Endothelial cell of umbilical vein (primary cell): ENCODE measurements around the gene GPR153. TPM values are rescaled to one million over a fixed set of nuclear protein-coding genes. Genes with fewer than 3 reads are reported as not detected.

ENCODE experiments used
- BruUV-seq: library from RNA; stranded (reverse); fragments of 400-500 nt; replicated peaks from 2 replicates; lab custom pipeline; 2021; lab: Mats Ljungman, UMichigan
- CTCF ChIA-PET: fragments of 300-600, 350-600 bp; sonication (Branson Sonifier 250); formaldehyde crosslinking; loops from one replicate; lab custom pipeline; 2021; ENCODE audit warnings: antibody characterized with exemption, inconsistent platforms; lab: Charles Lee
- POLR2A ChIA-PET: fragments of 300-600, 350-600 bp; sonication (Branson Sonifier 250); formaldehyde crosslinking; loops from one replicate; lab custom pipeline; 2021; ENCODE audit warnings: antibody characterized with exemption, inconsistent platforms; lab: Charles Lee
- DNase-seq: peaks from one replicate; pipeline ENCODE4 v3.0.0-alpha.2; 2011; ENCODE audit warnings: low read depth, low spot score
- FAIRE-seq: peaks from 2 replicates; lab custom pipeline; 2011; peaks lifted over from hg19 to GRCh38; lab: Jason Lieb, UNC
- H2AFZ ChIP-seq: 2 replicates; pipeline ENCODE4 v1.6.0; 2012; ENCODE audit warnings: low read depth, low read length, control low read depth, inconsistent platforms
- H3K27ac ChIP-seq: 2 replicates; pipeline ENCODE4 v1.5.1; 2011; ENCODE audit warnings: low read depth, mild to moderate bottlenecking, control low read depth, low read length, moderate library complexity; ENCODE audit not compliant: insufficient read depth
- H3K27me3 ChIP-seq, 2 experiments: 2 replicates each; pipeline versions ENCODE4 v1.6.0 to v1.6.1; 2011; ENCODE audit warnings: low read length in 2 of 2, mixed read lengths in 1 of 2; ENCODE audit not compliant: control insufficient read depth in 2 of 2, insufficient read depth in 2 of 2
- H3K36me3 ChIP-seq, 2 experiments: 2 replicates in 1 of 2; 3 replicates in 1 of 2; pipeline ENCODE4 v1.5.1; 2011; ENCODE audit warnings: low read length in 2 of 2, mild to moderate bottlenecking in 1 of 2, moderate library complexity in 1 of 2; ENCODE audit not compliant: control insufficient read depth in 2 of 2, insufficient read depth in 2 of 2; ENCODE audit errors: extremely low read depth in 1 of 2
- H3K4me1 ChIP-seq: 3 replicates; pipeline ENCODE4 v1.5.1; 2011; ENCODE audit warnings: mild to moderate bottlenecking, low read length; ENCODE audit not compliant: control insufficient read depth, insufficient read depth; ENCODE audit errors: extremely low read depth
- H3K4me2 ChIP-seq: 2 replicates; pipeline ENCODE4 v1.6.1; 2011; ENCODE audit warnings: low read length, control low read depth, mixed read lengths; ENCODE audit not compliant: insufficient read depth
- H3K4me3 ChIP-seq, 3 experiments: fragments of 200-600 bp in 1 of 3; sonication (generic), shearing (Covaris generic) in 1 of 3; replicated peaks in 1 of 3; 2 replicates each; pipeline ENCODE4 v1.5.1; 2011 to 2016; ENCODE audit warnings: control low read depth in 3 of 3, low read length in 3 of 3, mild to moderate bottlenecking in 2 of 3, inconsistent platforms in 1 of 3, low read depth in 1 of 3, moderate library complexity in 1 of 3; ENCODE audit not compliant: insufficient read depth in 1 of 3
- H3K79me2 ChIP-seq: 2 replicates; pipeline ENCODE4 v1.6.0; 2012; ENCODE audit warnings: low read length, inconsistent platforms; ENCODE audit not compliant: control insufficient read depth, insufficient read depth
- H3K9ac ChIP-seq: replicated peaks from 2 replicates; pipeline ENCODE3; 2011; ENCODE audit warnings: low read length, control low read depth; ENCODE audit not compliant: insufficient read depth; ENCODE audit errors: extremely low read depth
- H3K9me1 ChIP-seq: replicated peaks from 3 replicates; pipeline ENCODE4 v1.6.0; 2011; ENCODE audit warnings: mild to moderate bottlenecking, low read length; ENCODE audit not compliant: control insufficient read depth, insufficient read depth; ENCODE audit errors: extremely low read depth
- H3K9me3 ChIP-seq: replicated peaks from 2 replicates; pipeline ENCODE4 v1.5.1; 2012; ENCODE audit warnings: low read length, inconsistent platforms; ENCODE audit not compliant: control insufficient read depth, insufficient read depth
- H4K20me1 ChIP-seq: replicated peaks from 2 replicates; pipeline ENCODE3; 2011; ENCODE audit warnings: mild to moderate bottlenecking, low read length; ENCODE audit not compliant: control insufficient read depth, insufficient read depth; ENCODE audit errors: extremely low read depth
- CTCF ChIP-seq, 2 donors: IDR thresholded peaks; 1 replicate in 1 of 2; 2 replicates in 1 of 2; pipeline ENCODE4 v1.5.1; 2011; ENCODE audit warnings: low read length in 2 of 2, mild to moderate bottlenecking in 2 of 2, moderate library complexity in 2 of 2, control low read depth in 1 of 2, inconsistent platforms in 1 of 2, low read depth in 1 of 2; ENCODE audit not compliant: insufficient read depth in 1 of 2; ENCODE audit errors: extremely low read depth in 1 of 2
- EZH2 ChIP-seq: IDR thresholded peaks from 2 replicates; pipeline ENCODE4 v1.6.1; 2012; ENCODE audit warnings: borderline replicate concordance, low read depth, mild to moderate bottlenecking, moderate library complexity, low read length, inconsistent platforms; ENCODE audit not compliant: severe bottlenecking
- FOS ChIP-seq: IDR thresholded peaks from 2 replicates; pipeline ENCODE4 v1.6.1; 2011; ENCODE audit warnings: mild to moderate bottlenecking, low read length, moderate library complexity, borderline replicate concordance; ENCODE audit not compliant: insufficient read depth
- GATA2 ChIP-seq: IDR thresholded peaks from 2 replicates; pipeline ENCODE4 v1.7.0; 2011; ENCODE audit warnings: low read depth, mild to moderate bottlenecking, moderate library complexity, mixed read lengths, low read length; ENCODE audit not compliant: insufficient read length, insufficient read depth
- JUN ChIP-seq: IDR thresholded peaks from 2 replicates; pipeline ENCODE4 v1.6.1; 2011; ENCODE audit warnings: borderline replicate concordance, low read depth; ENCODE audit not compliant: insufficient read length, insufficient read depth
- MAX ChIP-seq: IDR thresholded peaks from 2 replicates; pipeline ENCODE4 v1.6.1; 2011; ENCODE audit not compliant: insufficient read depth, insufficient read length
- MYC ChIP-seq: IDR thresholded peaks from one replicate; pipeline ENCODE4 v1.6.1; 2011; ENCODE audit warnings: mild to moderate bottlenecking, low read depth, low read length
- POLR2A ChIP-seq: IDR thresholded peaks from 2 replicates; pipeline ENCODE4 v1.6.1; 2012; ENCODE audit warnings: low read depth, mild to moderate bottlenecking, control low read depth, low read length
- POLR2AphosphoS5 ChIP-seq: IDR thresholded peaks from 2 replicates; pipeline ENCODE4 v1.6.1; 2012; ENCODE audit warnings: low read depth, mild to moderate bottlenecking, control low read depth, low read length, moderate library complexity; ENCODE audit not compliant: insufficient read depth
- dilution Hi-C: fragments of 300-500 bp; cut with MboI; formaldehyde crosslinking; loops from one replicate; pipeline ENCODE4 v1.15.0; 2019; ENCODE audit warnings: low sequenced_read_pairs; ENCODE audit not compliant: extremely low pct_ligation_motif_present
- intact Hi-C: fragments of 100-400 bp; cut with micrococcal nuclease; formaldehyde crosslinking; loops from one replicate; pipeline ENCODE4 v1.10.0; 2022
- polyA plus RNA-seq, 4 experiments: library from polyadenylated mRNA; depleted of rRNA in 3 of 4; stranded (reverse) in 3 of 4; unstranded in 1 of 4; fragments of >200 nt; gene quantifications; 2 replicates each; pipeline versions ENCODE4 v1.2.1 to v1.2.3, GENCODE V29; 2011 to 2012; ENCODE audit warnings: missing spikeins in 1 of 4
- total RNA-seq: library from RNA; stranded (reverse); gene quantifications from 2 replicates; pipeline ENCODE4 v1.2.3, GENCODE V29; 2021

GPR153 gene
- total and polyA plus RNA-seq, 2 donors (not counting 3 experiments of a cell fraction or from before 2014, with no cell fraction given) = 3.1 to 3.9 TPM

DNA sequence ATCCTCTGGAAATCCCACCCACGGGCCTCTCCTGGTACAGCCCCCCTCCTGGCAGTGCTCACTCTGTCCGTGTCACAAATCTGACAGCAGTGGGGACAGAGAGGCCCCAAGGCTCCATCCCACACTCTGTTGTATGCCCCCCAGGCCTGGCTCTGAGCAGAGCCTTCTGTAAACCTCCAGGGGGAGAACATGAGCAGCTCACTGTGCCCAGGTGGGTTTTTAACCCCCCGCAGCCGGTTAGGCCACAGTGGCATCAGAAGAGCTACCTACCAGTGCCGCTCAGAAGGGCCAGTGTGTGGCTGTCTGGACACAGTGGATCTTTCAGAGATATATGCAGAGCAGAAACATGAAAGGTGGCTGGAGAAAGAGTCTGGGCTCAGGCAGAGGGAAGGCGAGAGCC, 12.0 kb upstream of the GPR153 start:
- dilution Hi-C loops = no loop called here

DNA sequence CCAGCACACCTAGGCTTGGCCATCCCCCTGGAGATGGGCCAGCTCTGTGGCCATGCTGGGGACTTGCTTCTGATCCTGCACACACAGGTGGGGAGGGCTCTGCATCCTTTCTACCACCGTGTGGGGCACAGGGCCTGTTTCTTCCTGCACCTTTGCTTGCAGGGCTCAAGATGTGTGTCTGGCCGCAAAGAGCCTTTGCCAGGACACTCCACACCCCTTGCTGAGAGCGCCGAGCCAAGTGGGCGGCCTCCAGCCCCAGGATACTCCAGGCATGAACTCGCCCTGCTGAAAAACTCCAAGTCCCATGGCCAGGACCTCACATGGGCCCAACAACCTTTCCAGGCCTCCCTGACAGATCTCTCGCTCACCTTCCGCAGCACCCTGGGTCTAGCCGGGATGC, 11.6 kb upstream of the GPR153 start:
- Histone ChIP-seq H3K36me3 (no peaks in the 10 kb centered on the region), H2AFZ (no peak overlapping the region), H3K4me1 (no peaks in the 10 kb centered on the region), H3K9me1 (no peaks in the 10 kb centered on the region), H3K9ac (no peak overlapping the region), H4K20me1 (no peaks in the 10 kb centered on the region), H3K9me3 (no peaks in the 10 kb centered on the region), H3K4me3 (no peak overlapping the region), H3K4me2 (no peak overlapping the region), H3K79me2 (no peaks in the 10 kb centered on the region), H3K27ac (no peak overlapping the region), H3K27me3 (no peaks in the 10 kb centered on the region)
- CTCF ChIA-PET = no interaction called here
- intact Hi-C loops (no loop called here), dilution Hi-C loops (no loop called here)
- FAIRE-seq = no peak
- TF ChIP-seq FOS (no peak), POLR2AphosphoS5 (no peak), POLR2A (no peak), JUN (no peak), MAX (no peak), EZH2 (no peak), MYC (no peak), CTCF (IDR thresholded peaks at IDR 0.05; ENCODE audit: extremely low read depth in 1 of 2, insufficient read depth in 1 of 2, low read depth in 1 of 2, low read length in 2 of 2) (no peak), GATA2 (no peak)
- DNase-seq = no peak
- BruUV-seq = no TSS peak
- POLR2A ChIA-PET = no interaction called here

More for the DNA sequence above, 12.0 kb upstream of the GPR153 start:
- Histone ChIP-seq H4K20me1 (no peaks in the 10 kb centered on the region), H3K4me2 (no peak overlapping the region), H2AFZ (no peak overlapping the region), H3K36me3 (no peaks in the 10 kb centered on the region), H3K27ac (no peak overlapping the region), H3K4me1 (no peaks in the 10 kb centered on the region), H3K79me2 (no peaks in the 10 kb centered on the region), H3K27me3 (no peaks in the 10 kb centered on the region), H3K4me3 (no peak overlapping the region), H3K9me3 (no peaks in the 10 kb centered on the region), H3K9me1 (no peaks in the 10 kb centered on the region), H3K9ac (no peak overlapping the region)
- TF ChIP-seq MAX = no peak
- TF ChIP-seq MYC = no peak
- no peak for TF ChIP-seq GATA2
- FAIRE-seq = no peak
- DNase-seq = no peak
- POLR2A ChIA-PET = no interaction called here
- CTCF ChIA-PET = no interaction called here
- intact Hi-C loops = no loop called here
- no TSS peak for BruUV-seq
